ENCODE measurements around the gene CDKN2B.

- no peak for TF ChIP-seq CTCF (IDR thresholded peaks at IDR 0.05)
- no peak for TF ChIP-seq POLR2A (IDR thresholded peaks at IDR 0.05)
These were observed 382 bp upstream of the CDKN2B start for GRCh38 chr9:22009506-22009867.
